IPS-20b (cell line): ENCODE measurements around the gene OR5AC2.

Experiments used
- H3K27ac ChIP-seq: one replicate; pipeline ENCODE4 v1.5.1; 2013; ENCODE audit warnings: low read length
- H3K27me3 ChIP-seq: 2 replicates; pipeline ENCODE4 v1.6.1; 2013; ENCODE audit warnings: mild to moderate bottlenecking, low read length, inconsistent platforms; ENCODE audit not compliant: insufficient read depth
- H3K36me3 ChIP-seq: 2 replicates; pipeline ENCODE4 v1.6.1; 2013; ENCODE audit warnings: low read depth, mild to moderate bottlenecking, inconsistent platforms, low read length, moderate library complexity; ENCODE audit not compliant: insufficient read depth
- H3K4me1 ChIP-seq: 2 replicates; pipeline ENCODE4 v1.6.1; 2013; ENCODE audit warnings: mild to moderate bottlenecking, control low read depth, inconsistent platforms, low read length, moderate library complexity; ENCODE audit not compliant: insufficient read depth
- H3K4me3 ChIP-seq: 2 replicates; pipeline ENCODE4 v1.5.1; 2013; ENCODE audit warnings: mild to moderate bottlenecking, low read length, inconsistent platforms
- H3K9ac ChIP-seq: 2 replicates; pipeline ENCODE4 v1.6.1; 2013; ENCODE audit warnings: low read depth, mild to moderate bottlenecking, inconsistent platforms, low read length, moderate library complexity
- H3K9me3 ChIP-seq: 2 replicates; pipeline ENCODE4 v1.6.1; 2013; ENCODE audit warnings: mild to moderate bottlenecking, low read depth, low read length, inconsistent platforms; ENCODE audit not compliant: insufficient read depth

OR5AC2 gene

GRCh38 chr3:98086873-98087272, at the start of gene OR5AC2:
TSS of gene OR5AC2 (plus strand) at chr3:98087173. CDS start at chr3:98087173, 0 bp downstream.
- no peak within 1 kb of the TSS for H3K27ac ChIP-seq
- no peaks in the 10 kb centered on the region for H3K9me3 ChIP-seq
- no peak within 1 kb of the TSS for H3K4me3 ChIP-seq
- H3K27me3 ChIP-seq = no peaks in the 10 kb centered on the region
- no peaks in the 10 kb centered on the region for H3K36me3 ChIP-seq
- H3K9ac ChIP-seq = no peak within 1 kb of the TSS
- H3K4me1 ChIP-seq = no peaks in the 10 kb centered on the region

- Histone ChIP-seq H3K27me3 (no peaks in the 10 kb centered on the region), H3K9me3 (peaks cover 4% of the 10 kb centered on the region; the same call in 1 of the 2 replicates), H3K4me3 (no peak overlapping the region), H3K27ac (no peak overlapping the region), H3K4me1 (peaks cover 7% of the 10 kb centered on the region), H3K36me3 (no peaks in the 10 kb centered on the region), H3K9ac (no peak overlapping the region)
These were observed 48.7 kb upstream of the OR5AC2 start for GRCh38 chr3:98038286-98038685.

GRCh38 chr3:98038876-98039275, 48.1 kb upstream of the OR5AC2 start:
- Histone ChIP-seq H3K4me3 (peak overlapping the region; percentile 75; the same call in 1 of the 2 replicates), H3K9ac (peak overlapping the region; percentile 71; the same call in 1 of the 2 replicates), H3K36me3 (no peaks in the 10 kb centered on the region), H3K27me3 (no peaks in the 10 kb centered on the region), H3K4me1 (peaks cover 7% of the 10 kb centered on the region), H3K27ac (no peak overlapping the region), H3K9me3 (peaks cover 4% of the 10 kb centered on the region; the same call in 1 of the 2 replicates)

- H3K9ac ChIP-seq = peak overlapping the region; percentile 71; the same call in 1 of the 2 replicates
- H3K27me3 ChIP-seq = no peaks in the 10 kb centered on the region
- H3K36me3 ChIP-seq = no peaks in the 10 kb centered on the region
- no peak overlapping the region for H3K27ac ChIP-seq
- H3K4me3 ChIP-seq = peak overlapping the region; percentile 75
- peaks cover 7% of the 10 kb centered on the region for H3K4me1 ChIP-seq
- peaks cover 4% of the 10 kb centered on the region; the same call in 1 of the 2 replicates for H3K9me3 ChIP-seq
These were observed 47.5 kb upstream of the OR5AC2 start for GRCh38 chr3:98039322-98040024.

GRCh38 chr3:98041350-98041749, 45.6 kb upstream of the OR5AC2 start:
- Histone ChIP-seq H3K27ac (no peak overlapping the region), H3K27me3 (no peaks in the 10 kb centered on the region), H3K36me3 (no peaks in the 10 kb centered on the region), H3K4me3 (no peak overlapping the region), H3K9me3 (peaks cover 4% of the 10 kb centered on the region; the same call in 1 of the 2 replicates), H3K4me1 (peaks cover 4% of the 10 kb centered on the region), H3K9ac (no peak overlapping the region)

GRCh38 chr3:98048586-98048985, 38.4 kb upstream of the OR5AC2 start:
- Histone ChIP-seq H3K4me3 (no peak overlapping the region), H3K9me3 (no peaks in the 10 kb centered on the region), H3K4me1 (no peaks in the 10 kb centered on the region), H3K36me3 (no peaks in the 10 kb centered on the region), H3K9ac (no peak overlapping the region), H3K27ac (no peak overlapping the region), H3K27me3 (no peaks in the 10 kb centered on the region)

- no peaks in the 10 kb centered on the region for H3K9me3 ChIP-seq
- no peak overlapping the region for H3K27ac ChIP-seq
- no peak overlapping the region for H3K9ac ChIP-seq
- no peak overlapping the region for H3K4me3 ChIP-seq
- no peaks in the 10 kb centered on the region for H3K4me1 ChIP-seq
- H3K36me3 ChIP-seq = no peaks in the 10 kb centered on the region
- no peaks in the 10 kb centered on the region for H3K27me3 ChIP-seq
These were observed 37.7 kb upstream of the OR5AC2 start for GRCh38 chr3:98049271-98049670.

GRCh38 chr3:98056035-98056434, 30.9 kb upstream of the OR5AC2 start:
- Histone ChIP-seq H3K4me3 (no peak overlapping the region), H3K9ac (no peak overlapping the region), H3K27me3 (no peaks in the 10 kb centered on the region), H3K4me1 (peaks cover 4% of the 10 kb centered on the region; the same call in 1 of the 2 replicates), H3K27ac (no peak overlapping the region), H3K36me3 (no peaks in the 10 kb centered on the region), H3K9me3 (no peaks in the 10 kb centered on the region)

GRCh38 chr3:98057631-98058030, 29.3 kb upstream of the OR5AC2 start:
- Histone ChIP-seq H3K36me3 (no peaks in the 10 kb centered on the region), H3K9ac (no peak overlapping the region), H3K4me3 (no peak overlapping the region), H3K9me3 (no peaks in the 10 kb centered on the region), H3K27ac (no peak overlapping the region), H3K27me3 (no peaks in the 10 kb centered on the region), H3K4me1 (peaks cover 4% of the 10 kb centered on the region; the same call in 1 of the 2 replicates)

- no peaks in the 10 kb centered on the region for H3K9me3 ChIP-seq
- H3K36me3 ChIP-seq = no peaks in the 10 kb centered on the region
- no peak overlapping the region for H3K27ac ChIP-seq
- no peak overlapping the region for H3K9ac ChIP-seq
- H3K27me3 ChIP-seq = no peaks in the 10 kb centered on the region
- no peak overlapping the region for H3K4me3 ChIP-seq
- H3K4me1 ChIP-seq = peaks cover 4% of the 10 kb centered on the region; the same call in 1 of the 2 replicates
These were observed 28.6 kb upstream of the OR5AC2 start for GRCh38 chr3:98058244-98058960.

- no peak overlapping the region for H3K4me3 ChIP-seq
- H3K9ac ChIP-seq = no peak overlapping the region
- H3K9me3 ChIP-seq = no peaks in the 10 kb centered on the region
- no peaks in the 10 kb centered on the region for H3K27me3 ChIP-seq
- no peak overlapping the region for H3K27ac ChIP-seq
- H3K36me3 ChIP-seq = no peaks in the 10 kb centered on the region
- no peaks in the 10 kb centered on the region for H3K4me1 ChIP-seq
These were observed 18.1 kb upstream of the OR5AC2 start for GRCh38 chr3:98068824-98069223.

- no peak overlapping the region for H3K4me3 ChIP-seq
These were observed 16.1 kb upstream of the OR5AC2 start for GRCh38 chr3:98070840-98071239.

More at GRCh38 chr3:98070840-98071239, 16.1 kb upstream of the OR5AC2 start:
- Histone ChIP-seq H3K36me3 (no peaks in the 10 kb centered on the region), H3K27me3 (no peaks in the 10 kb centered on the region), H3K9me3 (no peaks in the 10 kb centered on the region), H3K4me1 (no peaks in the 10 kb centered on the region), H3K9ac (no peak overlapping the region), H3K27ac (no peak overlapping the region)
